Measurements from ENCODE around the gene KIAA1614. TPM values are rescaled to one million over a fixed set of nuclear protein-coding genes. Genes with fewer than 3 reads are reported as not detected.

KIAA1614 gene
- total RNA-seq, 1 donor from 2014 or later = 13.0 TPM

DNA sequence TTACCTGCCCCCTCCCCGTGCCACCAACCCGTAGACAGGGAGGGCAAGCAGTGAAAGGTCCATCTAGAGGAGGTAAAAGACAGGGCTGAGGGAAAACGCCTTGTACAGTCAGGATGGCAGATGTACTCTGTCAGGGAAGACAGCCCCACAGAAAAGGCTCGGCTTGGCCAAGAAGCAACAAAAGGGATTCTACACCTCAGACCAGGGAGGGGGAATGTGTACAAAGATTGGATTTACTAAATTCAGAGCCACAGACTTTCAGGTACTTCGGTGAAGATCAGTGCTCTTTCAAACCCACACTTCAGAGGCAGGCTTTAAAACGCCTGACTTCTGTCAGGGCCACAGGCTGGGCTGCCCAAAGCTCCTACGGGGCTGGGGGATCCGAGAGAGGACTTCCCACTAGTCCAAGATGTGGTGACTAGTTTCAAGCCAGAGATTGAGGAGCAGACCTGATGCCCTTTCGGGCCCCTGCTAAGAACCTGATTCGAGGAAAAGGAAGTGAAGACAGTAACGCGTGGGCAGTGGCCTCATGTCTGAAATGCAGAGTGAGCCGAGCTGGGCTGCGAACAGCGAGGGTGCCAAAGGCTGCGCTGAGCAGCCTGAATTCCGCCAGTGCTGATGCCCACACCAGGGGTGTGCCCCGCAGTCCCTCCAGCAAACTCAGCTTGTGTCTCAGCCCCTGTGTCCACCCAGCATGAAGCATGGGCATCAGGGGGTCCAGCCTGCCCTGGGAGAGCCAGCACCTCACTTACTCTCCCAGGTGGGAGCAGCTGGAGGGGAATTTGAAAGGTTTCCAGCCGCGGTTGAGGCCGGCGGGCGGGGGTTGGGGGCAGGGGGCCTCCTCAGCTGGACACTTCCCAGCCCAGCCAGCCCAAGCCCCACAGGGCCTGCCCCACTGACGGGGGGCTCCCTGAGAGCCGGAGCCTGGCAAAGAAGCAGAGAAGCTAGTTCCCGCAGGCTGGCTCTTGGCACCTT lies 36.2 kb downstream of the KIAA1614 start:
- Histone ChIP-seq H3K9me3 (no peaks in the 10 kb centered on the region), H3K27ac (no peak overlapping the region), H3K4me3 (no peak overlapping the region), H3K4me1 (peaks cover 57% of the 10 kb centered on the region), H3K36me3 (peaks cover 0 to 19% of the 10 kb centered on the region in 2 donors), H3K27me3 (no peaks in the 10 kb centered on the region)
- DNase-seq (ENCODE audit: extremely low spot score in 2 of 2) = no peak
- TF ChIP-seq POLR2A (IDR thresholded peaks at IDR 0.05) (no peak), POLR2AphosphoS5 (IDR thresholded peaks at IDR 0.05; ENCODE audit: insufficient read depth in 1 of 2, low read depth in 1 of 2) (no peak)
- TF ChIP-seq, protein P1, sequence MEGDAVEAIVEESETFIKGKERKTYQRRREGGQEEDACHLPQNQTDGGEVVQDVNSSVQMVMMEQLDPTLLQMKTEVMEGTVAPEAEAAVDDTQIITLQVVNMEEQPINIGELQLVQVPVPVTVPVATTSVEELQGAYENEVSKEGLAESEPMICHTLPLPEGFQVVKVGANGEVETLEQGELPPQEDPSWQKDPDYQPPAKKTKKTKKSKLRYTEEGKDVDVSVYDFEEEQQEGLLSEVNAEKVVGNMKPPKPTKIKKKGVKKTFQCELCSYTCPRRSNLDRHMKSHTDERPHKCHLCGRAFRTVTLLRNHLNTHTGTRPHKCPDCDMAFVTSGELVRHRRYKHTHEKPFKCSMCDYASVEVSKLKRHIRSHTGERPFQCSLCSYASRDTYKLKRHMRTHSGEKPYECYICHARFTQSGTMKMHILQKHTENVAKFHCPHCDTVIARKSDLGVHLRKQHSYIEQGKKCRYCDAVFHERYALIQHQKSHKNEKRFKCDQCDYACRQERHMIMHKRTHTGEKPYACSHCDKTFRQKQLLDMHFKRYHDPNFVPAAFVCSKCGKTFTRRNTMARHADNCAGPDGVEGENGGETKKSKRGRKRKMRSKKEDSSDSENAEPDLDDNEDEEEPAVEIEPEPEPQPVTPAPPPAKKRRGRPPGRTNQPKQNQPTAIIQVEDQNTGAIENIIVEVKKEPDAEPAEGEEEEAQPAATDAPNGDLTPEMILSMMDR (IDR thresholded peaks at IDR 0.05) = no peak
- intact Hi-C loops (cut with DNase I) = no loop called here

DNA sequence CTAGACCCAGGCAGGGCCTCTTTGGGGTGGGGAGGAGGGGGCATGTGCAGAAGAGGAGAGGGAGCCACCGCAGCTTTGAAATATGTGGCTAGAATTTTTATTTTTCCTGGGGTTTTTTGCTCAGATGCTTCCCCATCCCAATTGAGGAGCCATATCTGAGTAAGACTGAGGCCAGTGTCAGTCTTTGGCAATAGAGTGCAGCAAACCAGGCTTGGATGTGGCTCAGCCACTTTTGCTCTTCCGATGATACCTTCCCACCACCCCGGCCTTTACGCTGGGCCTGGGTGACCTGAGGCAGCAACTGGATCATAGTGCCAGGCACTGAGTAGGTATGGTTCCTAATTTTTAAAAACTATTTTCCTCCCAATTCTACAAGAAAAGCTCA lies 36.9 kb downstream of the KIAA1614 start:
- TF ChIP-seq, protein P1 (IDR thresholded peaks at IDR 0.05) = no peak
- no peak for TF ChIP-seq POLR2A (IDR thresholded peaks at IDR 0.05)
- TF ChIP-seq POLR2AphosphoS5 (IDR thresholded peaks at IDR 0.05; ENCODE audit: insufficient read depth in 1 of 2, low read depth in 1 of 2) = no peak
- no peaks in the 10 kb centered on the region for H3K27me3 ChIP-seq
- no peak for DNase-seq (ENCODE audit: extremely low spot score in 2 of 2)
- H3K9me3 ChIP-seq = no peaks in the 10 kb centered on the region
- H3K4me1 ChIP-seq = peaks cover 57% of the 10 kb centered on the region
- peaks cover 0 to 12% of the 10 kb centered on the region in 2 donors for H3K36me3 ChIP-seq
- no peak overlapping the region for H3K4me3 ChIP-seq
- no peak overlapping the region for H3K27ac ChIP-seq
- intact Hi-C loops (cut with DNase I) = no loop called here

DNA sequence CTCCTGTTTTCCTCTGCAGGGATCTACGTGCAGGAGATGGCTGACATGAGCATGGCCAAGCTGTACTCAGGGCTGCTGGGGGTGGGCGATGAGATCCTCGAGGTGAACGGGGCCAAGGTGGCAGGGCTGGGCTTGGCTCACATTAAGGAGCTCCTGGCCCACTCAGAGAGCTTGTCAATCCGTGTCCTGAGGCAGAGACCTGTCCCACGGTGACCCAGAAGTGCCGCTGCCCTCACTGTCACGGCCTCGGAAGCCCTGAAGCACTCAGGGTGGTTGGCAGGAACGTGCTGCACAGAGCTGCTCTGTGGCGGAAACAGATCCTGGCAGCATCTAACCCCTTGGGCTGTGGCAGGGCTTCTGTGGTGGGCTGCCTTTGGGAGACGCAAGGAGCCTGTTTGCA lies 37.6 kb downstream of the KIAA1614 start:
- no peak for DNase-seq (ENCODE audit: extremely low spot score in 2 of 2)
- peaks cover 0 to 8% of the 10 kb centered on the region in 2 donors for H3K36me3 ChIP-seq
- H3K4me3 ChIP-seq = no peak overlapping the region
- H3K9me3 ChIP-seq = no peaks in the 10 kb centered on the region
- H3K4me1 ChIP-seq = peaks cover 62% of the 10 kb centered on the region
- intact Hi-C loops (cut with DNase I) = no loop called here
- H3K27ac ChIP-seq = no peak overlapping the region
- TF ChIP-seq, protein P1 (IDR thresholded peaks at IDR 0.05) = no peak
- no peak for TF ChIP-seq POLR2AphosphoS5 (IDR thresholded peaks at IDR 0.05; ENCODE audit: insufficient read depth in 1 of 2, low read depth in 1 of 2)
- TF ChIP-seq POLR2A (IDR thresholded peaks at IDR 0.05) = no peak
- no peaks in the 10 kb centered on the region for H3K27me3 ChIP-seq

DNA sequence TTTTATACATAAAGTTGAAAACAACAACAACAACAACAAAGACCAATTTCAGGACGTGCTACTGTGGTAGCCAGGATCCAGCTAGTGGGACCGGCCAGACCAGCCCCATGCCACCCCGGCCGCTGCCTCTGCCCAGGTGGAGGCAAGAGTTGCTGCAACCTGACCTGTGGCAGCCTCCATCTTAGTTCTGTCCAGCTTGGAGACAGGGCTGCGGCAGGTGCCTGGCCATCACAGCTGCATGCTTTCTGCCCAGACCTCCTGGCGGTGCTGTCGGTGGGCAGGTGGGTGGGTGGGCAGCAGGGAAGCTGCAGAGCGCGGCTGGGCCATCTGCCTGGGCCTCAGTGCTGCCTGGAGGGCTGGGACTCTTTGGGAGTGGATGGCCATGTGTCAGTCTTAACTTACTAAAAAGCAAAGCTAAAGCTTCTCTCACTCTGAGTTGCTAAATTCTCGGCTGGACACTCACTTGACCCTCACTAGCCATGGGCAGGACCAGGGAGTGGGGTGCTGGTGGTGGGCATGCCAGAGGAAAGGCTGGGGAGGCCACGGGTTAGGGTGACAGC lies 38.6 kb downstream of the KIAA1614 start:
- intact Hi-C loops (cut with DNase I) = no loop called here
- no peak for DNase-seq (ENCODE audit: extremely low spot score in 2 of 2)
- TF ChIP-seq POLR2AphosphoS5 (IDR thresholded peaks at IDR 0.05; ENCODE audit: insufficient read depth in 1 of 2, low read depth in 1 of 2) (no peak), POLR2A (IDR thresholded peaks at IDR 0.05) (no peak)
- TF ChIP-seq, protein P1 (IDR thresholded peaks at IDR 0.05) = no peak
- no peak overlapping the region for H3K27ac ChIP-seq
- H3K4me3 ChIP-seq = no peak overlapping the region
- peaks cover 0 to 4% of the 10 kb centered on the region in 2 donors for H3K36me3 ChIP-seq
- H3K9me3 ChIP-seq = no peaks in the 10 kb centered on the region
- peaks cover 65% of the 10 kb centered on the region for H3K4me1 ChIP-seq
- no peaks in the 10 kb centered on the region for H3K27me3 ChIP-seq

Measured in vagina (tissue), 2 donors.